Body of pancreas (tissue), 4 donors: ENCODE data around the gene SS18L1. TPM values are rescaled to one million over a fixed set of nuclear protein-coding genes. Genes with fewer than 3 reads are reported as not detected.

Experiments
- ATAC-seq: fragments of 150-250 bp; one replicate; pipeline ENCODE4 v1.9.1; 2016
- DNase-seq, 4 donors: peaks; one replicate each; pipeline ENCODE4 v3.0.0-alpha.2; 2019
- H3K27ac ChIP-seq, 4 donors: fragments of 200-600 bp; sonication (generic); 1 replicate in 3 of 4; 2 replicates in 1 of 4; pipeline versions ENCODE4 v1.5.1 to v1.6.1; 2016 to 2019; ENCODE audit warnings: mild to moderate bottlenecking in 1 of 4, mixed read lengths in 1 of 4, moderate library complexity in 1 of 4
- H3K27me3 ChIP-seq, 2 donors: fragments of 200-600 bp; sonication (generic); one replicate each; pipeline ENCODE4 v1.6.0; 2016; ENCODE audit warnings: mild to moderate bottlenecking in 1 of 2
- H3K36me3 ChIP-seq, 2 donors: fragments of 200-600 bp; sonication (generic); replicated peaks in 1 of 2; 2 replicates each; pipeline ENCODE4 v1.5.1; 2016; ENCODE audit warnings: low read depth in 2 of 2; ENCODE audit not compliant: insufficient read depth in 1 of 2
- H3K4me1 ChIP-seq: fragments of 200-600 bp; sonication (generic); one replicate; pipeline ENCODE4 v1.6.0; 2016
- H3K4me3 ChIP-seq, 2 donors: fragments of 200-600 bp; sonication (generic); 1 replicate in 1 of 2; 2 replicates in 1 of 2; pipeline ENCODE4 v1.5.1; 2016 to 2019
- H3K9me3 ChIP-seq, 3 donors: fragments of 200-600 bp; sonication (generic); 1 replicate in 2 of 3; 2 replicates in 1 of 3; pipeline ENCODE4 v1.5.1; 2016
- CTCF ChIP-seq, 7 experiments: fragments of 450-650 bp in 4 of 7; fragments of 200-600 bp in 3 of 7; sonication (generic) in 3 of 7; IDR thresholded peaks; one replicate each; pipeline ENCODE4 v1.5.1; 2016 to 2019; ENCODE audit warnings: antibody characterized with exemption in 7 of 7
- POLR2A ChIP-seq, 3 donors: fragments of 450-650 bp; IDR thresholded peaks; one replicate each; pipeline ENCODE4 v1.6.1; 2016; ENCODE audit warnings: antibody characterized with exemption in 3 of 3, mild to moderate bottlenecking in 2 of 3
- WGBS, 2 donors: methylation state at CpG; one replicate each; pipeline ENCODE4 v1.1.5; 2017; 5-methylcytosine and 5-hydroxymethylcytosine counted together
- intact Hi-C: fragments of 100-400 bp; cut with DNase I; formaldehyde crosslinking; loops from one replicate; pipeline ENCODE4 v1.15.1; 2023
- total RNA-seq, 2 donors: library from RNA; depleted of rRNA; stranded (reverse); fragments of >200 nt; gene quantifications; one replicate each; pipeline ENCODE4 v1.1.0, GENCODE V29; 2016

Gene SS18L1
- total RNA-seq, 2 donors from 2014 or later, result 11.4 to 14.5 TPM

GRCh38 chr20:62138912-62139311, 4.7 kb upstream of the SS18L1 start:
- no peak for ATAC-seq
- H3K4me1 ChIP-seq, result peaks cover 23% of the 10 kb centered on the region
- H3K27ac ChIP-seq, result no peak overlapping the region
- no peak overlapping the region for H3K4me3 ChIP-seq
- TF ChIP-seq CTCF (IDR thresholded peaks at IDR 0.05), result no peak
- TF ChIP-seq POLR2A (IDR thresholded peaks at IDR 0.05), result no peak
- intact Hi-C loops, result loop anchor here (5.0 kb wide), 1 partner anchor 112 kb away; no protein-coding TSS in a partner anchor
- WGBS, 2 donors, result 89 to 90% methylated on average over 10 of the region's 10 CpGs
- no peaks in the 10 kb centered on the region for H3K27me3 ChIP-seq
- no peak for DNase-seq
- H3K36me3 ChIP-seq, result peaks cover 13 to 33% of the 10 kb centered on the region in 2 donors
- no peaks in the 10 kb centered on the region for H3K9me3 ChIP-seq

- no peaks in the 10 kb centered on the region for H3K27me3 ChIP-seq
- intact Hi-C loops, result loop anchor here (5.0 kb wide), 1 partner anchor 112 kb away; no protein-coding TSS in a partner anchor
- 84 to 88% methylated on average over 13 of the region's 13 CpGs for WGBS, 2 donors
- TF ChIP-seq POLR2A (IDR thresholded peaks at IDR 0.05) (no peak), CTCF (IDR thresholded peaks at IDR 0.05) (no peak)
- H3K36me3 ChIP-seq, result peaks cover 13 to 31% of the 10 kb centered on the region in 2 donors
- peaks cover 26% of the 10 kb centered on the region for H3K4me1 ChIP-seq
- ATAC-seq, result no peak
- no peak overlapping the region for H3K27ac ChIP-seq
- H3K4me3 ChIP-seq, result no peak overlapping the region
- DNase-seq, result no peak
- H3K9me3 ChIP-seq, result no peaks in the 10 kb centered on the region
Observed at GRCh38 chr20:62139636-62140035, 3.9 kb upstream of the SS18L1 start.

GRCh38 chr20:62141043-62141396, 2.5 kb upstream of the SS18L1 start:
- no peak for TF ChIP-seq CTCF (IDR thresholded peaks at IDR 0.05)
- no peak for TF ChIP-seq POLR2A (IDR thresholded peaks at IDR 0.05)
- H3K27me3 ChIP-seq, result no peaks in the 10 kb centered on the region
- peak overlapping the region; percentile 92 to 98 (median 92) for H3K27ac ChIP-seq
- intact Hi-C loops, result no loop called here
- DNase-seq (no peak), ATAC-seq (no peak)
- no peak overlapping the region for H3K4me3 ChIP-seq
- no peaks in the 10 kb centered on the region for H3K9me3 ChIP-seq
- H3K36me3 ChIP-seq, result peaks cover 13 to 24% of the 10 kb centered on the region in 2 donors
- peaks cover 34% of the 10 kb centered on the region for H3K4me1 ChIP-seq
- 67 to 90% methylated on average over 7 of the region's 7 CpGs for whole genome bisulfite sequencing, 2 donors

- H3K36me3 ChIP-seq, result peaks cover 13 to 20% of the 10 kb centered on the region in 2 donors
- DNase-seq, result peak in 3 of 4 donors; percentile 22 to 39 (median 34)
- TF ChIP-seq POLR2A (IDR thresholded peaks at IDR 0.05) (no peak), CTCF (IDR thresholded peaks at IDR 0.05) (peak in 4 of 7 experiments; percentile 21 to 32 (median 24))
- H3K27me3 ChIP-seq, result no peaks in the 10 kb centered on the region
- H3K27ac ChIP-seq, result peak overlapping the region; percentile 92 to 98 (median 92)
- intact Hi-C loops, result no loop called here
- H3K9me3 ChIP-seq, result no peaks in the 10 kb centered on the region
- peak overlapping the region; percentile 2 to 27 for H3K4me3 ChIP-seq
- H3K4me1 ChIP-seq, result peaks cover 34% of the 10 kb centered on the region
- 15% methylated on average over 14 of the region's 14 CpGs for WGBS, 2 donors
- no peak for ATAC-seq
Observed at GRCh38 chr20:62141397-62142251, 1.9 kb upstream of the SS18L1 start.
